ENCODE results near the gene KIDINS220. TPM values are rescaled to one million over a fixed set of nuclear protein-coding genes. Genes with fewer than 3 reads are reported as not detected.

KIDINS220 gene
- total RNA-seq, 1 experiment from 2014 or later: 29.3 TPM

GRCh38 chr2:8756716-8757115, 80.7 kb downstream of the KIDINS220 start:
- Histone ChIP-seq H4K5ac (ENCODE audit: insufficient read length, low read depth, low read length) (no peak overlapping the region), H4K91ac (ENCODE audit: insufficient read length, low read depth, low read length) (no peak overlapping the region), H4K20me1 (ENCODE audit: control insufficient read depth, insufficient read depth, insufficient read length) (no peaks in the 10 kb centered on the region), H3K4ac (ENCODE audit: low read depth, low read length) (no peak overlapping the region), H3K79me1 (ENCODE audit: insufficient read depth, low read depth, low read length, poor library complexity, severe bottlenecking) (no peaks in the 10 kb centered on the region), H2BK20ac (ENCODE audit: low read depth, low read length, poor library complexity, severe bottlenecking) (no peak overlapping the region), H3K14ac (ENCODE audit: insufficient read depth, low read length) (no peak overlapping the region), H3K4me2 (ENCODE audit: insufficient read depth, insufficient read length, low read length) (no peak overlapping the region), H3K4me1 (ENCODE audit: insufficient read depth, low read length) (no peaks in the 10 kb centered on the region), H2BK12ac (ENCODE audit: insufficient read length, low read depth, low read length) (no peak overlapping the region), H3K27me3 (ENCODE audit: insufficient read depth, low read length) (no peaks in the 10 kb centered on the region), H2BK120ac (ENCODE audit: low read depth, low read length, poor library complexity, severe bottlenecking) (no peak overlapping the region), H4K8ac (replicated peaks; ENCODE audit: insufficient read length, low read depth, low read length) (no peak overlapping the region), H2AK5ac (ENCODE audit: insufficient read length, low read length) (no peak overlapping the region), H2BK15ac (ENCODE audit: low read depth, low read length) (no peak overlapping the region), H3K18ac (ENCODE audit: insufficient read length, low read depth, low read length) (no peak overlapping the region), H3K23me2 (ENCODE audit: insufficient read length, low read depth, low read length, poor library complexity, severe bottlenecking) (no peaks in the 10 kb centered on the region), H3K9me3 (ENCODE audit: control insufficient read depth, low read depth, low read length) (no peaks in the 10 kb centered on the region), H3K27ac (ENCODE audit: insufficient read length, low read depth, low read length) (no peak overlapping the region), H3K79me2 (ENCODE audit: insufficient read depth, low read length) (no peaks in the 10 kb centered on the region), H3K23ac (ENCODE audit: insufficient read length, low read depth, low read length) (no peak overlapping the region), H3T11ph (ENCODE audit: low read length) (no peak overlapping the region), H3K9ac (ENCODE audit: extremely low read depth, insufficient read length, low read length) (no peak overlapping the region), H2BK5ac (ENCODE audit: insufficient read length, low read length) (no peak overlapping the region), H3K56ac (ENCODE audit: insufficient read length, low read depth, low read length) (no peak overlapping the region), H2AFZ (ENCODE audit: low read length) (no peak overlapping the region)
- no CpG with 5 or more reads among the region's 5 CpGs for WGBS (ENCODE audit: extremely low coverage, insufficient read length, low lambda C conversion rate)
- peaks cover 17 to 22% (median 21%) of the 10 kb centered on the region in 3 experiments for H3K36me3 Mint-ChIP-seq (ENCODE audit: insufficient read depth in 1 of 3, low read depth in 3 of 3)
- no peaks in the 10 kb centered on the region for H3K4me1 Mint-ChIP-seq
- DNase-seq: no peak
- no peaks in the 10 kb centered on the region for H3K27me3 Mint-ChIP-seq (ENCODE audit: low read depth)
- H3K27ac Mint-ChIP-seq: no peak overlapping the region
- no peak overlapping the region for H3K4me3 Mint-ChIP-seq
- peaks cover 15 to 16% of the 10 kb centered on the region in 2 experiments; a peak in 4 of 5 replicates for H3K9me3 Mint-ChIP-seq
- TF ChIP-seq, protein P1, sequence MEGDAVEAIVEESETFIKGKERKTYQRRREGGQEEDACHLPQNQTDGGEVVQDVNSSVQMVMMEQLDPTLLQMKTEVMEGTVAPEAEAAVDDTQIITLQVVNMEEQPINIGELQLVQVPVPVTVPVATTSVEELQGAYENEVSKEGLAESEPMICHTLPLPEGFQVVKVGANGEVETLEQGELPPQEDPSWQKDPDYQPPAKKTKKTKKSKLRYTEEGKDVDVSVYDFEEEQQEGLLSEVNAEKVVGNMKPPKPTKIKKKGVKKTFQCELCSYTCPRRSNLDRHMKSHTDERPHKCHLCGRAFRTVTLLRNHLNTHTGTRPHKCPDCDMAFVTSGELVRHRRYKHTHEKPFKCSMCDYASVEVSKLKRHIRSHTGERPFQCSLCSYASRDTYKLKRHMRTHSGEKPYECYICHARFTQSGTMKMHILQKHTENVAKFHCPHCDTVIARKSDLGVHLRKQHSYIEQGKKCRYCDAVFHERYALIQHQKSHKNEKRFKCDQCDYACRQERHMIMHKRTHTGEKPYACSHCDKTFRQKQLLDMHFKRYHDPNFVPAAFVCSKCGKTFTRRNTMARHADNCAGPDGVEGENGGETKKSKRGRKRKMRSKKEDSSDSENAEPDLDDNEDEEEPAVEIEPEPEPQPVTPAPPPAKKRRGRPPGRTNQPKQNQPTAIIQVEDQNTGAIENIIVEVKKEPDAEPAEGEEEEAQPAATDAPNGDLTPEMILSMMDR (conservative IDR thresholded peaks at IDR 0.05): no peak
